Effector CD4-positive, alpha-beta T cell (primary cell): ENCODE measurements around the gene ULK4.
"Not testable (repeated sequence)": the region's sequence is repeated elsewhere in the genome, so short reads cannot be mapped to it uniquely, and the experiment has no call there.

Source experiments
- DNase-seq: peaks from one replicate; pipeline ENCODE4 v3.0.0-alpha.2; 2020

The ULK4 gene

GRCh38 chr3:41565948-41566514 lies 395.9 kb downstream of the ULK4 start:
- no peak for DNase-seq

- no peak for DNase-seq
These were observed 396.9 kb downstream of the ULK4 start for GRCh38 chr3:41565003-41565402.

DNA sequence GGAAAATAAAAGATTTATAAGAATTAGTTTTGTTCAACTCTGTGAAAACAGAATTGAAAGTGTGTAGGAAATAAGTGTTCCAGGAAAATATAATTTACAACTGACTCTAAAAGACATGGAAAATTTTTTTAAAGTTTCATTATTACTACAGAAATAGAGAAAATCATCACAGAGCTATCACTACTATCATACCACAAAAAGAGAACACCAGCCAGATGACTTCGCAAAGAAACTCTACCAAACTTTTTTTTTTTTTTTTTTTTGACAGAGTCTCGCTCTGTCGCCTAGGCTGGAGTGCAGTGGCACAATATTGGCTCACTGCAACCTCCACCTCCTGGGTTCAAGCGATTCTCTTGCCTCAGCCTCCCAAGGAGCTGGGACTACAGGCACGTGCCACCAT lies 405.7 kb downstream of the ULK4 start:
- not testable (repeated sequence) for DNase-seq

GRCh38 chr3:41532976-41533375 lies 428.9 kb downstream of the ULK4 start:
- no peak for DNase-seq

DNA sequence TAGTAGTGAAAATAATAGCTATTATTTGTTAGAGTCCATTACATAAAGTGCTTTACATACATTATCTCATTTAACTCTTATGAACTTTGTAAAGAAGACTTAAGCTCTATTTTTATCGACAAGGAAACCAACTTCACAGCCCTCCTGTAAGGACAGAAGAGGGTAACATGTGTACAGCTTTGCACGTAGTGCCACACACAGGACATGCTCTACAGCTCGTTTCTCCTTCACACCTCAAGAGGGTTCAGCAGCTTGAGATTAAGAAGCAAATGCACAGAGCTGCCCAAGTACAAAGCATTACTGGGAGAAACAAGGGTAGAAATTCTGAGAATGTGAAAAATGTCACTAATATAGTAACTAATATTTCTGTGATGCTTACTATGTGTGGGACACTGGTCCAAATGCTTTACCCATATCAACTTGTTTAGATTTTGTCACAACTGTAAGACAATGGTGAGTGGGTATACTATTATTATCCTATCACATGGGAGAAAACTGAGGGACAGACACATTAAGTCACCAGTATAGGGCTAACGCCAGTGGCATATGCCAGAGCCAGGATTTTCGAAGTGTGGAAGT lies 434.8 kb downstream of the ULK4 start:
- no peak for DNase-seq

DNA sequence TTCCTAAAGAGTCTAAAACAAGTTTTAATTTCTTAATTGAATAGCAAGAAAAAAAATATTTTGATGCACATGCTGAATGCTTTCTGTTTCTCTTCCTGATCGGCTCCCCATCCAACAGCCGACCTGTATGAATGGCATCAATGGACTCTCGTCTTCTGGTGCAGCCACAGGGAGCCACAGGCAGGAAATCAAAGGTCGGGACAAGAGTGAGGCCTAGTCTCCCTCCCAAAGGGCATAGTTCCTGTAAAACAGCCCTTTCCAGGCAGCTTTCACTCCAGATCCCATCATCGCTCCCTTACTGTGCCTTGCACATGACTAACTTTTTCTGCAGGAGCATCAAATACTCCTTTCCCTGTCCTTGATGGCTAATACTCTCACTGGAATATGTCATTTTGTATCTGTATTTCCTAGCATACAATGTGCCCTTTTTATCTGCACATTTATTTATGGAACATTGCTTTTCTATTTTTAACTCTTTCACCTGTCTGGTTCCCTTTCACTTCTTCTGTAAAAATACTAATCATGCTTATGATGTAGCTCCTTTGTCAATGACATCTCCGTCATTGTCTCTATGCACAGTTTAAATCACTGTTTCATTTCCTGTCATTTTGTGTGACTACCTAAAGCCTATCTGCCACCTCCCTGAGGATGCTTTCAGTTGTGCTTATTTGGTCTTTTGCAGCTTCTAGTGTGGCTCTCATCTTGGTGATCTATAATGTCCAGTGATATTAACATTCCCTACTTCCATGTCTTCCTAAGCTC lies 436.4 kb downstream of the ULK4 start:
- no peak for DNase-seq

- DNase-seq = no peak
These were observed 438.0 kb downstream of the ULK4 start for GRCh38 chr3:41523897-41524296.

DNA sequence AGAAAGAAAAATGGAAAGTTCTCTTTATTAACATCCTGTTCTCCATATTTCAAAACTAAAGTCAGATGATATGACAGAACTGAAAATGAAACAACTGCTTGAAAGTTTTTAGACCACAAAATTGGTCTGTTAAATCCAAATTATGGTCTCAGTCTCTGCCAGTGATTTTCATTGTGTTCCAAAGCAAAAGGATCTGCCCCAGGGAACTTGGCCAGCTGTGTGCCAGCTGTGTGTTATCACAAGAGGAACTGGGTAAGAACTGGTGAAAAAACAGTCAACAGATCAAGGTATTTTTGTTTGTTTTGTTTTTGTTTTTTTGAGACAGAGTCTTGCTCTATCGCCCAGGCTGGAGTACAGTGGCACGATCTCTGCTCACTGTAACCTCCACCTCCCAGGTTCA lies 439.3 kb downstream of the ULK4 start:
- DNase-seq = no peak

DNA sequence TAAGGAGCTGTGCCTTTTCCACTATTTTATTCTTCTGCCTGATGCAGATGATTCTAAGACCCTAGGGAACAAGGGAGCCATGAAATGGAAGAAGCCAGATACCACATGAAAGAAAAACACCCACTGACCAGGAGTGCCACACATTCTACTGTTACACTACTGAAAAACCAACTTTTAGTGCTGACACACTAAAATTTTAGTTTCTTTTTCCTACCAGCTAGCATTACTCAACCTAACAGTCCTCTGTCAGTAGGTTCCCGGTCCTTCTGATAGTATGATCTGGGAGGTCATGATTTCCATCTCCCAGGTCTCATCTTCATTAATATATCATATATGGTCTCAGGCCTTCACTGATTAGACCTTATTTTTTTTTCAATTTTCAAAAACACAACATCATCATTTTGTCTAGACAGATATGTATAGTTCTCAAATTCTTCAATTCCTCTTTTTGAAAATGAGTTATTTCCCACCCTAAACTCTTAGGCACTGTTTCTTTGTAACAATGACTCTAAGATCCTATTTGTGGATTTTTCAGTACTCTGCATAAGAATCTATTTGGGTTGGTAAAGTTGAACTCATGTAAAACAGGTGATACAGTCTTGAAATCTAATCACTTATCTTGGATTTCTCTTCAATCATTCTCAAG lies 440.8 kb downstream of the ULK4 start:
- DNase-seq = no peak

DNA sequence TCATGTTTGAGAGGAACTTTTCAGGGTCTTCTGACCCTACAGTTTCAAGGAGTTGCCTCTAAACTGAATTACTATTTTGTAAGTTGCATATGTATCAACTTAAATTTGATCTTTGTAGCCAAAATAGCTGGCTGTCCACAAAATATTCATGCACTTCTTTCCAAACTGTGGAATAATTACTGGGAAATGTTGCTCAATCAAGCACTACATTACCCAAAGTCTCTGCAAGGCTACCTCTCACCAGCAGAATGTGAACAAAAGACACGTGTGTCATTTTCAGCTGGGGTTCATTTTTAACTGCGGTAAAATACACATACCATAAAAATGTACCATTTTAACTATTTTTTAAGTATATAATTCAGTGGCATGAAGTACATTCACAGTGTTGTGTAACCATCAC lies 442.2 kb downstream of the ULK4 start:
- no peak for DNase-seq

DNA sequence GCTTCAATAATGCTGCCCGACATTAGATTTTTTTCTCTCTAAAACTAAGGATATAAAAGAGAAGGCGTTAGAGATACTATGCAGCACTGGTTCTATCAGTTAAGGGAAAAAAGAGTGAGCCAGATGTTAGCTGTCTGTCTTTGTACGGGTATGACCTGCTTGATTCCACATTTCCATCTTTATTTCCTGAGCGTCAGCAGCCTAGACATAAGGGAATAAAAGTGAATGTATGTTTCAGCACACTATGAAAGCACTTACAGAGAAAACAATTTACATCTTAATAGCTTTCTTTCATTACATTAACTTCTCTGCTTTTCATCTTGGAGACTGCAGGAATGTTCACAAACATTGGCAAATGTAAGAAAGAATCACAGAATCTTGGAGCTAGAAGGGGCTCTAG lies 443.3 kb downstream of the ULK4 start:
- DNase-seq = no peak

DNA sequence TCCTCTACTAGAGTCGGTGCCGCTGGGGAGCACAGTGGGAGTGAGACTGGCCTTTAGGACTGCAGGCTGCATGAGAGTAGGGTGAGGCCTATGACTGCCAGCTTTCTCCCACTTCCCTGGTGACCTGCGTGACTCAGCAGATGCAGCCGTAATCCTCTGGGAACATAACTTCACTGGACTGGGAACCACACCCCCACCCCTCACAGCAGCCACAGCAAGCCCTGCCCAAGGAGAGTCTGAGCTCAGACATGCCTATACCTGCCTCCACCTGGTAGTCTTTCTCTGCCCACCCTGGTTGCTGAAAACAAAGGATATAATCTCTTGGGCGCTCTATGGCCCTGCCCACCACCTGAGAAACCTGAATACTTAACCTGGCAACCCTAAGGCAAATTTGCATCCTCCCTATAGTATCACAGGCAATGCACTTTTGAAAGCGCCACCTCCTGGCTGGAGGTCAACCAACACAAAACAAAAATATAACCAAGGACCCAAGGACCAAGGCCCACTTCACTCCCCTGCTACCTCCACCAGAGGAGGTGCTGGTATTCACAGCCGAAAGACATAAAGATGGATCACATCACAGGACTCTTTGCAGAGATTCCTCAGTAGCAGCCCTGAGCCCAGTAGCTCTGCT lies 453.7 kb downstream of the ULK4 start:
- no peak for DNase-seq

- DNase-seq = no peak
These were observed 454.4 kb downstream of the ULK4 start for GRCh38 chr3:41507336-41508062.

DNA sequence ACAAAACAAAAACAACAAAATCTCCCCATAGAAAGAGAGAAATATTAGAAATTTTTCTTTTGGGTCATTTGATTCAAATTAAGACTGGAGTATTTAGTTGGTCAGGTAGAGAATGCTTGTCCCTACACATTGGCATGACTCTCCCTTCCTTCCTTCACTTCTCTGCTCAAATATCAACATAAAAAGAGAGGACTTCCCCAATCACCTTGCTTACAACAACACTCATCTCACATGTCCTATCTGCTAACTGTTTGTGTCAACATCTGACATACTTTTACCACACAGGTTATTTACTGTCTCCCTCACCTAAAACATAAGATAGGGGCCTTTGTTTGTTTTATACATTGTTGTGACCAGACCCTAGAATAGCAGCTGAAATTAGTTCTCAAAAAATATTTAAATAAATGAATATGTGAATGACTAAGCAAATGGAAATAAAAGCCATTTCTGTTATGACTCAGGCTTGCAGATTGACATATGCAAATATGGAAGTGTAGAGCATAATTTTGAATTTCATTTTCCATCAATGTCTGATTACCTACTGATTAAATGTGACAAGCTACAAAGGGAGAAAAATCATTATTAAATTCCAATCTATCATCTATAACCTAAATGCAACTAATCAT lies 457.8 kb downstream of the ULK4 start:
- no peak for DNase-seq

DNA sequence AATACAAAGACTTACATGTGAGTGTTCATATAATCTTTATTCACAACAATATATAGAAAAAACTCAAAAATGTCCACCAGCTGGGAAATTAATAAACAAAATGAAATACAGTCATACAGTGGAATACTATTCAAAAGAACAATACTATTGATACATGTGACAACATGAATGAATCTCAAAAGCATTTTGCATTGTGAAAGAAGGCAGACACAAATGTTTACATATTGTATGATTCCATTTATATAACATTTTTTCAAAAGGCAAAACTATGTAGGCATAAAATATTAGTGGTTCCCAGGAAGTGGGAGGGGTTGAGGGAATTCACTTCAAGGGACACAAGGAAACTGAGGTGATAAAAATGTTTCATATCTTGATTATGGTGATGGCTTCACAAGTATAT lies 459.4 kb downstream of the ULK4 start:
- no peak for DNase-seq

DNA sequence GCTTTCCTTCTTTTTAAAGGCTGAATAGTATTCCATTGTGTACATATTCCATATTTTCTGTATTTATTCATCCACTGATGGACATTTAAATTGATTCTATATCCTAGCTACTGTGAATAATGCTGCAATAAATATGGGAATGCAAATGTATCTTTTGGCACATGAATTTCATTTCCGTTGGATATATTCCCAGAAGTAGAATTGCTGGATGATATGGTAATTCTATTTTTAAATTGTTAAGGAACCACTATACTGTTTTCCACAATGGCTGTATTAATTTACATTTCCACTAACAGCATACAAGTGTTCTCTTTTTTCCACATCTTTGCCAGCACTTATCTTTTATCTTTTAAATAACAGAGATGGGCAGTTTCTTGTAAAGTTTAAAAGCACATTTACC lies 459.9 kb downstream of the ULK4 start:
- DNase-seq = no peak

- DNase-seq = no peak
These were observed 463.1 kb downstream of the ULK4 start for GRCh38 chr3:41498847-41499246.

- no peak for DNase-seq
These were observed 471.5 kb downstream of the ULK4 start for GRCh38 chr3:41490360-41490759.

DNA sequence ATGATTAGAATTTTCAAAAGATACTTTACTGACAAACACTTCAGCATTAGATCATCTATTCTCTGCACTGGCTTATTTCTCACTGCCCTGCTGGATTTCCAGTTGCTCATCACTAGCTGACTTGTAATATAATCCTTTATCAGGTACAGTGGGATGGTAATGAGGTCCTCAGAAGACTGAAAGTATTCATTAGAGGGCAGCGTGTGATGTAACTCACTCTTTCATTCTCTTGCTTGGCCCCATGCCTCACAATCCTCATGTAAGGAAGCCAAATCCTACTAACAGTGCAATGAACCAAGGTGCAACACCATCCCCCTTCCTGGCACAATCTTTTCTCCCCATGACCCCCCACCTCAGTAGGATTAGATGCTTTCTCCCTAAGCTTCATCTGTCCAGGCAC lies 472.7 kb downstream of the ULK4 start:
- DNase-seq = no peak

- no peak for DNase-seq
These were observed 473.4 kb downstream of the ULK4 start for GRCh38 chr3:41488501-41488900.

DNA sequence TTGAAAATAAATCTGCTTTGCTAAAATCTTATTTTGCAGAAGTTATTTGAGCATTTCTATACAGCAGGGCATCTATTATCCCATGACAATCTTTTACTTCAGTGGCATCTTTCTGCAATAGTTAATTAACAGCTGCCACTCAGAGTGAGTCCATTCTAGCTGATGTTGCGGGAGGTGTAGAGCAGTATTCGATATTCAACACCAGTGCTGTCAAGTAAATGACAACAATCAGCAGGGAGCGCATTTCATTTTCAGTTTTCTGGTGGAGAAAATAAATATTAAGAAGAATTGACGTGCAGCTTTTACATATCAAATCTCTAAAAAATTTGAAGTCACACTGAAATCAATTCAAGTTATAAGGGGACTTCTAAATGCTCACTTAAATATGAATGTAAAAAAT lies 476.4 kb downstream of the ULK4 start:
- no peak for DNase-seq

- no peak for DNase-seq
These were observed 479.8 kb downstream of the ULK4 start for GRCh38 chr3:41482134-41482533.
